GM12878 (cell line): ENCODE results near the gene PPP1R36. TPM values are rescaled to one million over a fixed set of nuclear protein-coding genes. Genes with fewer than 3 reads are reported as not detected.

ENCODE experiments used
- ASH2L ChIP-seq: fragments of 300-600, 200-600 bp; sonication (generic); IDR thresholded peaks from 2 replicates; pipeline ENCODE4 v1.6.1; 2017; ENCODE audit warnings: low read depth, mild to moderate bottlenecking, borderline replicate concordance
- CREM ChIP-seq: IDR thresholded peaks from 2 replicates; pipeline ENCODE4 v1.6.1; 2014; ENCODE audit warnings: antibody characterized with exemption, low read depth
- E2F8 ChIP-seq: fragments of 450-650 bp; IDR thresholded peaks from 2 replicates; pipeline ENCODE4 v1.6.1; 2018; ENCODE audit warnings: mild to moderate bottlenecking, low read depth, moderate library complexity; ENCODE audit not compliant: partially characterized antibody
- FOS ChIP-seq: IDR thresholded peaks from 3 replicates; pipeline ENCODE4 v1.6.1; 2011; ENCODE audit warnings: borderline replicate concordance; ENCODE audit not compliant: insufficient read length; ENCODE audit errors: extremely low read depth
- HSF1 ChIP-seq: fragments of 150-350 bp; IDR thresholded peaks from 2 replicates; pipeline ENCODE4 v1.6.1; 2014; ENCODE audit warnings: mild to moderate bottlenecking, low read depth, low read length
- IRF4 ChIP-seq: IDR thresholded peaks from 2 replicates; pipeline ENCODE4 v1.6.1; 2011; ENCODE audit warnings: low read depth, low read length
- JUNB ChIP-seq: IDR thresholded peaks from 2 replicates; pipeline ENCODE4 v1.6.1; 2016; ENCODE audit warnings: antibody characterized with exemption, mild to moderate bottlenecking
- MLLT1 ChIP-seq: fragments of 450-650 bp; IDR thresholded peaks from 2 replicates; pipeline ENCODE4 v1.6.1; 2016; ENCODE audit warnings: mild to moderate bottlenecking
- NFIC ChIP-seq: IDR thresholded peaks from 2 replicates; pipeline ENCODE4 v1.6.1; 2012; ENCODE audit warnings: low read depth, mild to moderate bottlenecking, inconsistent platforms, low read length, moderate library complexity
- NRF1 ChIP-seq: conservative IDR thresholded peaks from 2 replicates; pipeline ENCODE4 v1.6.1; 2011; ENCODE audit warnings: mild to moderate bottlenecking, low read depth, low read length, improper control_type of control experiment
- PRDM15 ChIP-seq: fragments of 450-650 bp; formaldehyde crosslinking; IDR thresholded peaks from 2 replicates; pipeline ENCODE4 v1.4.0; 2020; ENCODE audit warnings: mild to moderate bottlenecking, moderate library complexity
- RFX5 ChIP-seq: IDR thresholded peaks from 2 replicates; pipeline ENCODE4 v1.6.1; 2011; ENCODE audit warnings: low read depth, low read length, improper control_type of control experiment
- SIN3A ChIP-seq: IDR thresholded peaks from 2 replicates; pipeline ENCODE4 v1.6.1; 2012; ENCODE audit warnings: low read depth, low read length, improper control_type of control experiment
- SKIL ChIP-seq: fragments of 450-650 bp; IDR thresholded peaks from 2 replicates; pipeline ENCODE4 v1.6.1; 2017; ENCODE audit warnings: mild to moderate bottlenecking, low read depth, inconsistent platforms; ENCODE audit not compliant: poor library complexity, severe bottlenecking
- SRF ChIP-seq, 2 experiments: IDR thresholded peaks; 2 replicates each; pipeline ENCODE4 v1.6.1; 2011; ENCODE audit warnings: low read depth in 2 of 2, low read length in 2 of 2, mild to moderate bottlenecking in 1 of 2, moderate library complexity in 1 of 2
- ZNF24 ChIP-seq: fragments of 450-650 bp; IDR thresholded peaks from 2 replicates; pipeline ENCODE4 v1.6.1; 2017; ENCODE audit warnings: antibody characterized with exemption, mild to moderate bottlenecking
- ZNF274 ChIP-seq: IDR thresholded peaks from one replicate; pipeline ENCODE4 v1.8.0; 2011; ENCODE audit not compliant: insufficient read length, insufficient read depth
- polyA plus RNA-seq, 11 experiments: library from polyadenylated mRNA; depleted of rRNA in 4 of 11; unstranded in 6 of 11; stranded (reverse) in 5 of 11; fragments of >200 nt; fragmentation: Nextera tagmentation in 4 of 11; fragmentation: Illumina TruSeq in 1 of 11; extraction: Ambion mirVana in 4 of 11; extraction: Trizol in 1 of 11; gene quantifications; 1 replicate in 1 of 11; 2 replicates in 10 of 11; pipeline versions ENCODE4 v1.2.1 to v1.2.3, GENCODE V29; 2011 to 2016; ENCODE audit warnings: inconsistent platforms in 2 of 11, missing spikeins in 2 of 11, low read depth in 1 of 11
- total RNA-seq, 4 experiments: library from RNA; depleted of rRNA in 3 of 4; stranded (reverse); fragments of >200 nt in 3 of 4; fragmentation: Illumina TruSeq in 1 of 4; extraction: Trizol in 1 of 4; gene quantifications; 2 replicates each; pipeline versions ENCODE4 v1.2.1 to v1.2.3, GENCODE V29; 2013 to 2021

The PPP1R36 gene
- total and polyA plus RNA-seq, 10 of the 15 experiments (the other 5 are each of a cell fraction or from before 2014, with no cell fraction given): 0.12 to 0.13 TPM; not detected in 8

- TF ChIP-seq E2F8: no peak
- peak; percentile 75; the same call in 1 of the 2 replicates for TF ChIP-seq CREM
- TF ChIP-seq ASH2L: no peak; the same call in 1 of the 2 replicates
- no peak for TF ChIP-seq FOS
- TF ChIP-seq JUNB: no peak
- no peak; the same call in 1 of the 2 replicates for TF ChIP-seq MLLT1
- TF ChIP-seq NFIC: no peak; the same call in 1 of the 2 replicates
- TF ChIP-seq ZNF24: no peak
- TF ChIP-seq SKIL: no peak
- TF ChIP-seq ZNF274: no peak
- TF ChIP-seq IRF4: no peak
- peak; percentile 33 for TF ChIP-seq SIN3A
- 0 out of 4 replicates have a peak, but pooled peaks of 1 of the 2 experiments have one; percentile 4 for TF ChIP-seq SRF (IDR thresholded peaks at IDR 0.05; ENCODE audit: low read depth in 2 of 2, low read length in 2 of 2)
- no peak for TF ChIP-seq RFX5
- 0 out of 2 replicates have a peak, but pooled peaks have one; percentile 54 for TF ChIP-seq HSF1
- peak; percentile 28; the same call in 1 of the 2 replicates for TF ChIP-seq NRF1
- TF ChIP-seq PRDM15 (CRISPR knock-in tag): peak; percentile 49; the same call in 1 of the 2 replicates
These were observed 46.1 kb upstream of the PPP1R36 start, which contains the start of gene ZBTB25 (continued) for GRCh38 chr14:64503434-64504309.
